ENCODE data around the gene GNAT3. TPM values are rescaled to one million over a fixed set of nuclear protein-coding genes. Genes with fewer than 3 reads are reported as not detected.

The GNAT3 gene
- not detected for polyA plus RNA-seq (2012; ENCODE audit: insufficient read depth, insufficient read length, low read depth)

- H3K4me1 ChIP-seq = no peaks in the 10 kb centered on the region; the same call in none of the 2 replicates
- H3K36me3 ChIP-seq = no peaks in the 10 kb centered on the region
- no peak for TF ChIP-seq CTCF (IDR thresholded peaks at IDR 0.05; ENCODE audit: low read depth, low read length)
- H3K9me3 ChIP-seq = no peaks in the 10 kb centered on the region
- no peaks in the 10 kb centered on the region for H3K27me3 ChIP-seq
- H3K4me3 ChIP-seq (ENCODE audit: low read depth, low read length) = no peak within 1 kb of the TSS
- DNase-seq = no peak
Observed at GRCh38 chr7:80511964-80512363, at the start of gene GNAT3. TSS of gene GNAT3 (minus strand) at chr7:80512064. CDS start at chr7:80511926, 138 bp downstream.

GRCh38 chr7:80558116-80558515 is 46.3 kb upstream of the GNAT3 start:
- no peak for DNase-seq
- no peaks in the 10 kb centered on the region; the same call in 1 of the 2 replicates for H3K9me3 ChIP-seq
- H3K4me1 ChIP-seq = no peaks in the 10 kb centered on the region
- TF ChIP-seq CTCF (IDR thresholded peaks at IDR 0.05; ENCODE audit: low read depth, low read length) = no peak
- H3K36me3 ChIP-seq = no peaks in the 10 kb centered on the region
- no peaks in the 10 kb centered on the region for H3K27me3 ChIP-seq
- no peak overlapping the region for H3K4me3 ChIP-seq (ENCODE audit: low read depth, low read length)

GRCh38 chr7:80552031-80552694 is 40.3 kb upstream of the GNAT3 start:
- TF ChIP-seq CTCF (IDR thresholded peaks at IDR 0.05; ENCODE audit: low read depth, low read length) = no peak
- peaks cover 3% of the 10 kb centered on the region; the same call in 1 of the 2 replicates for H3K4me1 ChIP-seq
- no peaks in the 10 kb centered on the region for H3K27me3 ChIP-seq
- no peaks in the 10 kb centered on the region for H3K36me3 ChIP-seq
- H3K4me3 ChIP-seq (ENCODE audit: low read depth, low read length) = no peak overlapping the region
- no peaks in the 10 kb centered on the region for H3K9me3 ChIP-seq
- no peak for DNase-seq

- no peaks in the 10 kb centered on the region for H3K27me3 ChIP-seq
- DNase-seq = no peak
- H3K4me3 ChIP-seq (ENCODE audit: low read depth, low read length) = no peak overlapping the region
- H3K36me3 ChIP-seq = no peaks in the 10 kb centered on the region
- H3K9me3 ChIP-seq = no peaks in the 10 kb centered on the region
- no peak for TF ChIP-seq CTCF (IDR thresholded peaks at IDR 0.05; ENCODE audit: low read depth, low read length)
- peaks cover 3% of the 10 kb centered on the region; the same call in 1 of the 2 replicates for H3K4me1 ChIP-seq
Observed at GRCh38 chr7:80550005-80550404, 38.1 kb upstream of the GNAT3 start.

- H3K9me3 ChIP-seq = no peaks in the 10 kb centered on the region
- DNase-seq = no peak
- no peak overlapping the region for H3K4me3 ChIP-seq (ENCODE audit: low read depth, low read length)
- H3K36me3 ChIP-seq = no peaks in the 10 kb centered on the region
- TF ChIP-seq CTCF (IDR thresholded peaks at IDR 0.05; ENCODE audit: low read depth, low read length) = no peak
- peaks cover 3% of the 10 kb centered on the region; the same call in 1 of the 2 replicates for H3K4me1 ChIP-seq
- H3K27me3 ChIP-seq = no peaks in the 10 kb centered on the region
Observed at GRCh38 chr7:80548840-80549530, 37.1 kb upstream of the GNAT3 start.

GRCh38 chr7:80542398-80542797 is 30.5 kb upstream of the GNAT3 start:
- DNase-seq = no peak
- Histone ChIP-seq H3K4me1 (no peaks in the 10 kb centered on the region), H3K36me3 (no peaks in the 10 kb centered on the region), H3K27me3 (no peaks in the 10 kb centered on the region), H3K9me3 (no peaks in the 10 kb centered on the region), H3K4me3 (ENCODE audit: low read depth, low read length) (no peak overlapping the region)
- no peak for TF ChIP-seq CTCF (IDR thresholded peaks at IDR 0.05; ENCODE audit: low read depth, low read length)
